IPS-18a (cell line): ENCODE measurements around the gene ANXA5.

Source experiments
- H3K27ac ChIP-seq: one replicate; pipeline ENCODE4 v1.5.1; 2013; ENCODE audit warnings: low read length
- H3K27me3 ChIP-seq: one replicate; pipeline ENCODE4 v1.6.1; 2013; ENCODE audit warnings: mild to moderate bottlenecking, low read length; ENCODE audit not compliant: control insufficient read depth, insufficient read depth
- H3K36me3 ChIP-seq: one replicate; pipeline ENCODE4 v1.6.1; 2013; ENCODE audit warnings: low read depth, low read length; ENCODE audit not compliant: control insufficient read depth
- H3K4me1 ChIP-seq: one replicate; pipeline ENCODE4 v1.6.1; 2013; ENCODE audit warnings: low read depth, low read length; ENCODE audit not compliant: control insufficient read depth
- H3K4me3 ChIP-seq: one replicate; pipeline ENCODE4 v1.5.1; 2013; ENCODE audit warnings: low read length
- H3K9ac ChIP-seq: one replicate; pipeline ENCODE4 v1.6.1; 2013; ENCODE audit warnings: mild to moderate bottlenecking, low read length, moderate library complexity
- H3K9me3 ChIP-seq: one replicate; pipeline ENCODE4 v1.6.1; 2013; ENCODE audit warnings: low read depth, low read length; ENCODE audit not compliant: control insufficient read depth

ANXA5 gene

DNA sequence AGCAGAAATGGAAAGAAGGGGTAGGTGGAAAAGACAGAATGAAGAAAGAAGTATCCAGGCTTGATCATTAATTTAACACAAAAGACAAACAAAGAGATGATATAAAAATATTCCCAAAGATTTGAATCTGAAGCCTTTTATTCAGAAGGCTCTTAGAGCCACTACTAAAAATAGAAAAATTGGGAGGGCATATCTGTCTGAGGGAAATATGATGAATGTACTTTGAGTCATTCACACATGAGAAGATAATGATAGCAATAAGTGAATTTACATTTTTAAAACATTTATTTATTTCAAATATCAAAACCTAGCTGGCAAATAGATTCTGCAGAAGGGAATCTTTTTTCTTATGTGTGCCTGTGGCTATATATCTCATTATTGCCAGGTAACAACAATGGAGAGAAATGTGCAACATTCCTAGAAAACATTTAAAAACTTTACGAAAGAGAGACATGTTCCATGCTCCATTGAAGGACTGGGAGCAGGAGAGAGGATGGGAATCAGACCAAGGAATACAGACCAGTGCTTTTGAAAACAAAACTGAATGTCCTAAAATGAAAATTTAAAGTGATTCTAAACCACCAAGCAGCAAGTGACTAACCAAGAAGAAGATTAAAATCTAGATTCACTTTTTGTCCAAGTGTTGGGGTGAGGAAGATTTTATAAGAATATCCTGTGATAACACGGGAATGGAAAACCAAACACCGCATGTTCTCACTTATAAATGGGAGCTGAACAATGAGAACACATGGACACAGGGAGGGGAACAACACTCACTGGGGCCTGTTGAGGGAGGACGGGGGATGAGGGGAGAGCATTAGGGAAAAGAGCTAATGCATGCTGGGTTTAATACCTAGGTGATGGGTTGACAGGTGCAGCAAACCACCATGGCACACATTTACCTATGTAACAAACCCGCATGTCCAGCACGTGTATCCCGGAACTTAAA, 41.2 kb downstream of the ANXA5 start:
- Histone ChIP-seq H3K27me3 (no peaks in the 10 kb centered on the region), H3K9me3 (no peaks in the 10 kb centered on the region), H3K27ac (no peak overlapping the region), H3K9ac (no peak overlapping the region), H3K36me3 (no peaks in the 10 kb centered on the region), H3K4me1 (no peaks in the 10 kb centered on the region), H3K4me3 (no peak overlapping the region)

DNA sequence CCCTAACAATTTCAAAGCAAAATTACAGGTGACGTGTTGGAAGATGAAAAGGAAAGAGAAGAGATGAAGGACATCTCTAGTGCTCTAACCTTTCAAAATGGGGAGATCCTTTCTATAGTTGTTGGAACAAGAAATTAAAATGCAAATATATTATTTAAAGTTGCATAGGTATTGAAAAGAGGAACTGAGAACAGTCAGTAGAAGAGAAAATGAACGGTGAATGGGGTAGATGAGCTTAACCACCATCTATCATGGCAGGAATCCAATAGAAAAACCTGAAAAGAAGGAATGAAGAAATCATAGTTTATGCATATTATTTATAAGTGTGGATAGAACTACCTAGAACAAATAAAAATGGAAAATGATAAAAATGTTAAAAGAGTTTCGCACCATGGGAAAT, 42.0 kb downstream of the ANXA5 start:
- no peaks in the 10 kb centered on the region for H3K27me3 ChIP-seq
- no peaks in the 10 kb centered on the region for H3K9me3 ChIP-seq
- no peak overlapping the region for H3K27ac ChIP-seq
- H3K4me3 ChIP-seq = no peak overlapping the region
- H3K4me1 ChIP-seq = no peaks in the 10 kb centered on the region
- no peaks in the 10 kb centered on the region for H3K36me3 ChIP-seq
- no peak overlapping the region for H3K9ac ChIP-seq

- Histone ChIP-seq H3K9me3 (no peaks in the 10 kb centered on the region), H3K9ac (no peak overlapping the region), H3K36me3 (no peaks in the 10 kb centered on the region), H3K4me3 (no peak overlapping the region), H3K27me3 (no peaks in the 10 kb centered on the region), H3K27ac (no peak overlapping the region), H3K4me1 (no peaks in the 10 kb centered on the region)
These were observed 42.8 kb downstream of the ANXA5 start for GRCh38 chr4:121653986-121654385.

DNA sequence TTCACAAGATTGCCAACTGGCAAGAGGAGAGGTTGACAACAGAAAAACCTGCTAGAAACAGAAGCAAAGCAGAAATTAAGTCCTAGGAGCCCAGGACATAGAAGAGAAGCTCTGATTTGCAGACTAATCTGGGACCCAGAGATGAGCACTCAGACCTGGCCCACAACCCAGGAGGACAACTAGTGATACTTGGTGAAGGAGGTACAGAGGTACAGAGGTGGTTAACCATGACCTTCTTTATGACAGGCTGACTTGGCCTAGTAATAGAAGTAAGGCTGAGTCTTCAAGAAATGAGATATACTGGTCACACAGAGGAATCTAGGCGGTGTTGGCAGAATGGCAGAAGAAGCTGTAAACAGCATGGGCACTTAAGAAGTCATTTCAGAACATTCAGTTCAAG, 43.6 kb downstream of the ANXA5 start:
- no peak overlapping the region for H3K4me3 ChIP-seq
- H3K9ac ChIP-seq = no peak overlapping the region
- no peaks in the 10 kb centered on the region for H3K36me3 ChIP-seq
- no peaks in the 10 kb centered on the region for H3K4me1 ChIP-seq
- no peaks in the 10 kb centered on the region for H3K27me3 ChIP-seq
- no peaks in the 10 kb centered on the region for H3K9me3 ChIP-seq
- H3K27ac ChIP-seq = no peak overlapping the region

GRCh38 chr4:121651597-121651996, 45.2 kb downstream of the ANXA5 start:
- Histone ChIP-seq H3K9me3 (no peaks in the 10 kb centered on the region), H3K9ac (no peak overlapping the region), H3K27ac (no peak overlapping the region), H3K27me3 (no peaks in the 10 kb centered on the region), H3K4me3 (no peak overlapping the region), H3K4me1 (no peaks in the 10 kb centered on the region), H3K36me3 (no peaks in the 10 kb centered on the region)

DNA sequence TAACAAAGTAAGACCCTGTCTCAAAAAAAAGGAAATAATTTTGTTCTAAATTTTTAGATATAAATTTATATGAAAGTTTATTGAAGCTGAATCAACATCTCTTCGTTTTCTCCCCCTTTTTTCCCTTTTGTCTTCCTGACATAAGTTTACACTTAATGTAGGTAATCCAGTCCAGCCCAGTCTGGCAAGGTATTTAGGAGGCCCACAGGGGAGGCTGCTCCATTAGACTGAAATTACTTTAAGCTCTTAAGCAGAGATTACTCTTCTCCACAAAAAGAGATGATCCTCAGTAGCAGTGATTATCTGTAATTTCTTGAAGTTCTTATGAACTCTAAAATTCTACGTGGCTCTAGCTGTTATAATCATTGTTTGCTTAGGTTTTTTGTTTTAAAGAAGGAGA, 46.0 kb downstream of the ANXA5 start:
- no peaks in the 10 kb centered on the region for H3K27me3 ChIP-seq
- H3K9ac ChIP-seq = no peak overlapping the region
- H3K9me3 ChIP-seq = no peaks in the 10 kb centered on the region
- no peaks in the 10 kb centered on the region for H3K36me3 ChIP-seq
- H3K27ac ChIP-seq = no peak overlapping the region
- no peak overlapping the region for H3K4me3 ChIP-seq
- H3K4me1 ChIP-seq = no peaks in the 10 kb centered on the region

DNA sequence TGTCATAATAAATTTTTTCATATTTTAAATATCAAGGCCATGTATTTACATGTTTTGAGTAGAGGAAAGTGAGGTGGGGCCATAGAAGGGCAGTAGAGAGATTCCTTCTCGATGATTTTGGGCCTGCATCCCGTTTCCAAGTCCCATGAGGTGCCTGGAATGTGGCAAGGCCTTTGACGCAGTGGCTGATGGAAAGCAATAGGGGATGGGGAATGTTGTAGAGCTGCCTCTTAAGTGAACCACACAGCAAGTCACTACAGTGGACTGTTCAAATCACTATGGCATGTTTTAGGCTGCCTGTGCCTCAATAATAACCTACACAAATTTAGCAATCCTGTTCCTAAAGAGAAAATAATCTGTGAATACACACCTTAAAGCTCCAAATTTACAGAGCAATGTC, 48.3 kb downstream of the ANXA5 start:
- H3K27me3 ChIP-seq = no peaks in the 10 kb centered on the region
- H3K4me3 ChIP-seq = no peak overlapping the region
- H3K36me3 ChIP-seq = no peaks in the 10 kb centered on the region
- H3K4me1 ChIP-seq = no peaks in the 10 kb centered on the region
- no peaks in the 10 kb centered on the region for H3K9me3 ChIP-seq
- no peak overlapping the region for H3K27ac ChIP-seq
- H3K9ac ChIP-seq = no peak overlapping the region

DNA sequence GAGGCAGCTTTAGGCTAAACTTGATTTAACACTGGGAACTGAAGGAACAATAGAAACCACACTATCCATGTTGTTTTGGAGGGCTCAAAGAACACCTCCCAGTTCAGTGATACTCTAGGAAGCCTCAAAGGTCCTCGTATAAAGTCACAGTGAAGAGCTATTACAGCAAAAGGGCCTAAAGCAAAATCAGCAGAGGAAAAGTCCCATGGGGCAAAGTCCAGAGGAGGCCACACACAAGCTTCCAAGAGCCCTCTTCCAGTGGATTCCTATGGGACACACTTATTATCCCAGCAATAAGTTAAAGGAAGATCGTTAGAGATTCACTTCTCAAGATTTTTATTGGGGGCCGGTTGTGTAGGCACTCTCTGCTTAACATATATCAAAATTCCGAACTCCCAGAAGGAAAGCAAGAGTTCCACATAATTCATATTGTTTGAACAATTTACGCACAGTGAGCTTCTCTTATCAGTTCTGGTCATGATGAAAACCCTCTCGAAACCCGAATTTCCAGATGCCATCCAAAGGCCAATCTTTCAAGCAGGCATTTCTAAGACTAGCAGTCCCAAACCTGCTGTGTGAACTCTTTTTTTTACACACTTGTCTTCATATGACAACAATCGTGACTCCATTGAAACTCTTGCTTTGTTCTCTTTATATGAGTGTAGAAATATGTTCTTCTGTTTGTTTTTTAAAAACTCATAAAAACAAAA, 53.7 kb downstream of the ANXA5 start:
- H3K9me3 ChIP-seq = no peaks in the 10 kb centered on the region
- H3K27me3 ChIP-seq = no peaks in the 10 kb centered on the region
- no peak overlapping the region for H3K9ac ChIP-seq
- no peak overlapping the region for H3K4me3 ChIP-seq
- no peak overlapping the region for H3K27ac ChIP-seq
- H3K4me1 ChIP-seq = no peaks in the 10 kb centered on the region
- H3K36me3 ChIP-seq = no peaks in the 10 kb centered on the region

GRCh38 chr4:121642292-121642691, 54.5 kb downstream of the ANXA5 start:
- Histone ChIP-seq H3K9me3 (no peaks in the 10 kb centered on the region), H3K27ac (no peak overlapping the region), H3K4me1 (no peaks in the 10 kb centered on the region), H3K4me3 (no peak overlapping the region), H3K9ac (no peak overlapping the region), H3K27me3 (no peaks in the 10 kb centered on the region), H3K36me3 (no peaks in the 10 kb centered on the region)

GRCh38 chr4:121633653-121634052, 63.1 kb downstream of the ANXA5 start:
- H3K36me3 ChIP-seq = no peaks in the 10 kb centered on the region
- H3K27ac ChIP-seq = no peak overlapping the region
- H3K9me3 ChIP-seq = no peaks in the 10 kb centered on the region
- H3K4me1 ChIP-seq = peaks cover 8% of the 10 kb centered on the region
- no peak overlapping the region for H3K4me3 ChIP-seq
- H3K27me3 ChIP-seq = no peaks in the 10 kb centered on the region
- H3K9ac ChIP-seq = no peak overlapping the region

GRCh38 chr4:121632636-121633035, 64.1 kb downstream of the ANXA5 start:
- Histone ChIP-seq H3K4me3 (no peak overlapping the region), H3K27ac (no peak overlapping the region), H3K27me3 (no peaks in the 10 kb centered on the region), H3K4me1 (peaks cover 8% of the 10 kb centered on the region), H3K9me3 (no peaks in the 10 kb centered on the region), H3K36me3 (no peaks in the 10 kb centered on the region), H3K9ac (no peak overlapping the region)
